Transverse colon (tissue), 4 donors: ENCODE data around the gene PDCD10.

ENCODE experiments used
- POLR2A ChIP-seq: fragments of 450-650 bp; IDR thresholded peaks from one replicate; pipeline ENCODE4 v1.6.1; 2016; ENCODE audit warnings: antibody characterized with exemption, mild to moderate bottlenecking, moderate library complexity
- POLR2AphosphoS5 ChIP-seq, 3 donors: sonication (generic); formaldehyde crosslinking; IDR thresholded peaks; one replicate each; pipeline ENCODE4 v1.6.1; 2016; ENCODE audit warnings: antibody characterized with exemption in 3 of 3
- TF ChIP-seq, protein P1 (sequence below), 5 experiments: fragments of 200-600 bp in 3 of 5; fragments of 450-650 bp in 2 of 5; sonication (generic) in 3 of 5; IDR thresholded peaks; 1 replicate in 2 of 5; 2 replicates in 3 of 5; pipeline ENCODE4 v1.5.1; 2016 to 2017; ENCODE audit warnings: antibody characterized with exemption in 5 of 5, inconsistent platforms in 3 of 5, mild to moderate bottlenecking in 2 of 5, moderate library complexity in 1 of 5

DNA sequence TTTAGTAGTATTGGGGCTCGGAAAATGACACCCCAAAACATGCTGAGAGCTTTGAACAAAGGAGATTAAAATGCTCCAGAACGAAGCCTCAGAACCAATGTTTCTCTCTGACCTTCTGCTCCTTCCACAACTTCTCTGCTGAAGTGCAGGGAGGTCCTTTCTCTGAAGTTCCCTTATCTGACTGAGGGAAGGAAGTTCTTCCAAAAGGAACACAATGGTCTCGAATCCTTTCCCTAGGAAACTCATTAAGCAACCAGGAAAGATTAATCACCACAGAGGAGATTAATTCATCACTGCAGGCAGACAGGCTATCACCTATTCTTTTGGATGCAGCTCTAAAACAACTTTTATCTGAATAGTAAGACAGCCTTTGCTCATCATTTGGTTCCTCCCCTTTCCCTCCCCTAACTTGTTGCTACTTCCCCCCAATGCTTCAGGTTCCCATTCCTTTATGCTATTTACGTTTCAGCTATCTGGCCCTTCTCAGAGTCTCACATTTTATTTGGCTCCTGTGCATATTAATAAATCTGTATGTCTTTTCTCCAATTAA lies 62.7 kb downstream of the PDCD10 start:
- TF ChIP-seq, protein P1, sequence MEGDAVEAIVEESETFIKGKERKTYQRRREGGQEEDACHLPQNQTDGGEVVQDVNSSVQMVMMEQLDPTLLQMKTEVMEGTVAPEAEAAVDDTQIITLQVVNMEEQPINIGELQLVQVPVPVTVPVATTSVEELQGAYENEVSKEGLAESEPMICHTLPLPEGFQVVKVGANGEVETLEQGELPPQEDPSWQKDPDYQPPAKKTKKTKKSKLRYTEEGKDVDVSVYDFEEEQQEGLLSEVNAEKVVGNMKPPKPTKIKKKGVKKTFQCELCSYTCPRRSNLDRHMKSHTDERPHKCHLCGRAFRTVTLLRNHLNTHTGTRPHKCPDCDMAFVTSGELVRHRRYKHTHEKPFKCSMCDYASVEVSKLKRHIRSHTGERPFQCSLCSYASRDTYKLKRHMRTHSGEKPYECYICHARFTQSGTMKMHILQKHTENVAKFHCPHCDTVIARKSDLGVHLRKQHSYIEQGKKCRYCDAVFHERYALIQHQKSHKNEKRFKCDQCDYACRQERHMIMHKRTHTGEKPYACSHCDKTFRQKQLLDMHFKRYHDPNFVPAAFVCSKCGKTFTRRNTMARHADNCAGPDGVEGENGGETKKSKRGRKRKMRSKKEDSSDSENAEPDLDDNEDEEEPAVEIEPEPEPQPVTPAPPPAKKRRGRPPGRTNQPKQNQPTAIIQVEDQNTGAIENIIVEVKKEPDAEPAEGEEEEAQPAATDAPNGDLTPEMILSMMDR (IDR thresholded peaks at IDR 0.05) = no peak
- no peak for TF ChIP-seq POLR2AphosphoS5 (IDR thresholded peaks at IDR 0.05)
- no peak for TF ChIP-seq POLR2A
